ENCODE results near the gene RBBP8.

RBBP8 gene

DNA sequence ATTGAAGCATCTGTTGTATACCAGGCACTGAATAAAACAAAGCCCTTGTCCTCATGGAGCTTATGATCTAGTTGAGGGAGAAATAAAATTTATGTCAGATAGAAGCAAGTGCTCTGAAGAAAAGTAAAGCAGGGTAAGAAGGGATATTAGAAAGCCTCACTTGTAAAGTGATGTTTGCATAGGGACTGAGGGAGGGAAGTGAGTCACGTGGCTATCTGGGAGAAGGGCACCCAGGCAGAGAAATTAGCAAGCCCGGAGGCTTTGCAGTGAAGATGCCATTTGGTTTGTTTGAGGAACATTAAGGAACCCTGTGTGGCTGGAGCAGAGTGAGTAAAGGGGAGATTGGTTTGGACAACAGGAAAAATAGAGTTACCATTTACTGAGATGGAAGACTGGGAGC, 52.1 kb downstream of the RBBP8 start:
- no peak for DNase-seq (ENCODE audit: low read depth)
- no peak overlapping the region for H3K4me3 ChIP-seq (ENCODE audit: control insufficient read depth, low read depth, low read length)
- no peak for TF ChIP-seq CTCF (conservative IDR thresholded peaks at IDR 0.05; ENCODE audit: control insufficient read depth, insufficient read depth, low read depth, low read length)

- TF ChIP-seq CTCF (conservative IDR thresholded peaks at IDR 0.05; ENCODE audit: control insufficient read depth, insufficient read depth, low read depth, low read length) = no peak
- H3K4me3 ChIP-seq (ENCODE audit: control insufficient read depth, low read depth, low read length) = no peak overlapping the region
- no peak for DNase-seq (ENCODE audit: low read depth)
Measured at GRCh38 chr18:22987547-22988189, 54.5 kb downstream of the RBBP8 start.

DNA sequence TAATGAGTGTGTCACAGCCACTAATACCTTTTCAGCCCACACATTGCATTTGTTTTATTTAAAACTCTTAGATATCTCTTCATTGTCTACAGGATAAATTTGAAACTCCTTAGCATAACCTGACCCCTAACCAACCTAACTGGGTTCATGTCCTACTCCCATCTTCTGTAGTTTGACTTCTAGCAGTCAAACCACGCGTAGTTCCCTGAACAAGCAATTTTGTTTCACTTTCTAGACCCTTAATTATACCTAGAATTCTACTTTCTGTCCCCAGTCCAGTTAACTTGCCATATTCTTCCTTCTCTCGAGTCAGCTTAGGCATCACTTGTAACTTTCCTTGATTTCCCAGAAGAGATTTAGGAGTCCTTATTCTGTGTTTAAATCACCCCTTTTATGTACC, 55.1 kb downstream of the RBBP8 start:
- no peak for DNase-seq (ENCODE audit: low read depth)
- H3K4me3 ChIP-seq (ENCODE audit: control insufficient read depth, low read depth, low read length) = no peak overlapping the region
- TF ChIP-seq CTCF (conservative IDR thresholded peaks at IDR 0.05; ENCODE audit: control insufficient read depth, insufficient read depth, low read depth, low read length) = no peak

GRCh38 chr18:22998344-22998743, 65.2 kb downstream of the RBBP8 start:
- no peak for DNase-seq (ENCODE audit: low read depth)
- no peak for TF ChIP-seq CTCF (conservative IDR thresholded peaks at IDR 0.05; ENCODE audit: control insufficient read depth, insufficient read depth, low read depth, low read length)

DNA sequence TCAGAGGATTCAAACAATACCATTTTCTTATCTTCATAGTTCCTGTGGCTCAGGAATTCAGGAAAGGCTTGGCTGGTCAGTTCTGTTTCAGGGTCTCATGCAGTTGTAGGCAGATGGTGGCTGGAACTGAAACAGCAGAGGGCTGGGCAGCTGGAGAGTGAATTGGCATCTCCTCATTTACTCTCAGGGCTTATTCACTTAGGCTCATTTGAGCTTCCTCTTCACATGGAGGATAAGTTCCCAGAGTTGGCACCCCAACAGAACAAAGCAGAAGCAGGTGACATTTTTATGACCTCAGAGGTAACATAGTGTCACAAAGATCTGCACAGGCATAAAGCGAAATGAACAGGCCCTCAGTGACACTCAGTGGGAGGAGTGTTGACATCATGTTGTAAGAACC, 66.1 kb downstream of the RBBP8 start:
- no peak for TF ChIP-seq CTCF (conservative IDR thresholded peaks at IDR 0.05; ENCODE audit: control insufficient read depth, insufficient read depth, low read depth, low read length)
- no peak overlapping the region for H3K4me3 ChIP-seq (ENCODE audit: control insufficient read depth, low read depth, low read length)
- peak; percentile 2 for DNase-seq (ENCODE audit: low read depth)

More at GRCh38 chr18:22998344-22998743, 65.2 kb downstream of the RBBP8 start:
- H3K4me3 ChIP-seq (ENCODE audit: control insufficient read depth, low read depth, low read length) = no peak overlapping the region

DNA sequence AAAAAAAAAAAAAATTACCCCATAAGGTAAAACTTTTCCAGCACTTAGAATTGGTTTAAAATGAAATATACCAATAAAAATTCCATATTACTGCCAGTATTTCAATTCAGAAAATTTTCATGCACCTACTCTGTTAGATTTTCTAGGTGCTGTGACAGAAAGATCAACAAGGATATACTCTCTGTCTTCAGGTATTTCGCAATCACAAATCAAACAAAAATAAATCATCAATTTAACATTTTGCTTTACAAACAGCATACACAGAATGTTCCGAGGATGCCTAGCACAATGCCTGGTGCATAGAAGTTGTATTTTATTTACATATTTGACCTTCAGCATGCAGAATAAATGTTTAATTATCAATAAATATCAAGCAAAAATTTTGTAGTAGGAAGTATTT, 66.5 kb downstream of the RBBP8 start:
- no peak overlapping the region for H3K4me3 ChIP-seq (ENCODE audit: control insufficient read depth, low read depth, low read length)
- DNase-seq (ENCODE audit: low read depth) = no peak
- no peak for TF ChIP-seq CTCF (conservative IDR thresholded peaks at IDR 0.05; ENCODE audit: control insufficient read depth, insufficient read depth, low read depth, low read length)

- H3K4me3 ChIP-seq (ENCODE audit: control insufficient read depth, low read depth, low read length) = no peak overlapping the region
- TF ChIP-seq CTCF (conservative IDR thresholded peaks at IDR 0.05; ENCODE audit: control insufficient read depth, insufficient read depth, low read depth, low read length) = no peak
- DNase-seq (ENCODE audit: low read depth) = no peak
Measured at GRCh38 chr18:23003289-23003688, 70.2 kb downstream of the RBBP8 start.

Measured in fibroblast of mammary gland (primary cell).